Measurements from ENCODE around the gene TEKT3.

TEKT3 gene

GRCh38 chr17:15351478-15351840, 10.1 kb upstream of the TEKT3 start:
- Histone ChIP-seq H2AFZ (ENCODE audit: low read length) (no peak overlapping the region), H3F3A (ENCODE audit: insufficient read depth, low read length) (no peaks in the 10 kb centered on the region), H3K27ac (ENCODE audit: low read depth, low read length, poor library complexity, severe bottlenecking) (no peak overlapping the region), H3K36me3 (ENCODE audit: insufficient read depth, low read length) (no peaks in the 10 kb centered on the region), H3K4me1 (ENCODE audit: insufficient read depth, low read length, severe bottlenecking) (no peaks in the 10 kb centered on the region), H3K27me3 (ENCODE audit: insufficient read depth, low read length) (no peaks in the 10 kb centered on the region), H3K9ac (ENCODE audit: low read length) (no peak overlapping the region), H3K9me3 (ENCODE audit: low read length) (no peaks in the 10 kb centered on the region), H3K9me2 (ENCODE audit: low read depth, low read length) (no peaks in the 10 kb centered on the region), H3K4me3 (ENCODE audit: low read depth, low read length, poor library complexity, severe bottlenecking) (no peak overlapping the region), H3K79me2 (ENCODE audit: insufficient read depth, low read length) (no peaks in the 10 kb centered on the region), H3K4me2 (ENCODE audit: low read length) (no peak overlapping the region), H4K20me1 (ENCODE audit: insufficient read depth, low read length) (no peaks in the 10 kb centered on the region)
- TF ChIP-seq EZH2 (IDR thresholded peaks at IDR 0.05; ENCODE audit: borderline replicate concordance, low read length), result no peak
- TF ChIP-seq CTCF (IDR thresholded peaks at IDR 0.05; ENCODE audit: low read length), result no peak

GRCh38 chr17:15350777-15351477, 9.5 kb upstream of the TEKT3 start:
- Histone ChIP-seq H3K4me2 (ENCODE audit: low read length) (no peak overlapping the region), H3K4me3 (ENCODE audit: low read depth, low read length, poor library complexity, severe bottlenecking) (no peak overlapping the region), H3K79me2 (ENCODE audit: insufficient read depth, low read length) (no peaks in the 10 kb centered on the region), H3K4me1 (ENCODE audit: insufficient read depth, low read length, severe bottlenecking) (no peaks in the 10 kb centered on the region), H2AFZ (ENCODE audit: low read length) (no peak overlapping the region), H3K27me3 (ENCODE audit: insufficient read depth, low read length) (no peaks in the 10 kb centered on the region), H4K20me1 (ENCODE audit: insufficient read depth, low read length) (no peaks in the 10 kb centered on the region), H3K9me2 (ENCODE audit: low read depth, low read length) (no peaks in the 10 kb centered on the region), H3K27ac (ENCODE audit: low read depth, low read length, poor library complexity, severe bottlenecking) (no peak overlapping the region), H3K36me3 (ENCODE audit: insufficient read depth, low read length) (no peaks in the 10 kb centered on the region), H3F3A (ENCODE audit: insufficient read depth, low read length) (no peaks in the 10 kb centered on the region), H3K9ac (ENCODE audit: low read length) (no peak overlapping the region), H3K9me3 (ENCODE audit: low read length) (no peaks in the 10 kb centered on the region)
- TF ChIP-seq CTCF (IDR thresholded peaks at IDR 0.05; ENCODE audit: low read length), result no peak
- TF ChIP-seq EZH2 (IDR thresholded peaks at IDR 0.05; ENCODE audit: borderline replicate concordance, low read length), result no peak

- no peaks in the 10 kb centered on the region for H4K20me1 ChIP-seq (ENCODE audit: insufficient read depth, low read length)
- H3F3A ChIP-seq (ENCODE audit: insufficient read depth, low read length), result no peaks in the 10 kb centered on the region
- H3K4me1 ChIP-seq (ENCODE audit: insufficient read depth, low read length, severe bottlenecking), result no peaks in the 10 kb centered on the region
- no peaks in the 10 kb centered on the region for H3K9me2 ChIP-seq (ENCODE audit: low read depth, low read length)
- no peak for TF ChIP-seq EZH2 (IDR thresholded peaks at IDR 0.05; ENCODE audit: borderline replicate concordance, low read length)
- no peak for TF ChIP-seq CTCF (IDR thresholded peaks at IDR 0.05; ENCODE audit: low read length)
- H3K4me3 ChIP-seq (ENCODE audit: low read depth, low read length, poor library complexity, severe bottlenecking), result no peak overlapping the region
- H3K79me2 ChIP-seq (ENCODE audit: insufficient read depth, low read length), result no peaks in the 10 kb centered on the region
- no peak overlapping the region for H2AFZ ChIP-seq (ENCODE audit: low read length)
- H3K36me3 ChIP-seq (ENCODE audit: insufficient read depth, low read length), result no peaks in the 10 kb centered on the region
- no peak overlapping the region for H3K27ac ChIP-seq (ENCODE audit: low read depth, low read length, poor library complexity, severe bottlenecking)
- H3K4me2 ChIP-seq (ENCODE audit: low read length), result no peak overlapping the region
- no peaks in the 10 kb centered on the region for H3K9me3 ChIP-seq (ENCODE audit: low read length)
- H3K9ac ChIP-seq (ENCODE audit: low read length), result no peak overlapping the region
- no peaks in the 10 kb centered on the region for H3K27me3 ChIP-seq (ENCODE audit: insufficient read depth, low read length)
Observed at GRCh38 chr17:15349119-15349518, 7.7 kb upstream of the TEKT3 start.
